GM08714 (cell line): ENCODE data around the gene ALG3.

ENCODE experiments used
- H3K4me3 ChIP-seq: fragments of 200-500 bp; sonication (Bioruptor generic); 2 replicates; pipeline ENCODE4 v1.5.1; 2014; ENCODE audit warnings: mild to moderate bottlenecking, low read length, inconsistent platforms
- ZNF274 ChIP-seq: IDR thresholded peaks from 2 replicates; pipeline ENCODE4 v1.6.1; 2012; ENCODE audit warnings: mild to moderate bottlenecking, low read depth, low read length

The ALG3 gene

GRCh38 chr3:184241447-184242296 is 7.1 kb downstream of the ALG3 start:
- H3K4me3 ChIP-seq: no peak overlapping the region
- TF ChIP-seq ZNF274: no peak

- no peak overlapping the region for H3K4me3 ChIP-seq
- TF ChIP-seq ZNF274: no peak
Measured at GRCh38 chr3:184241141-184241446, 7.7 kb downstream of the ALG3 start.

- no peak for TF ChIP-seq ZNF274
Measured at GRCh38 chr3:184240384-184241140, 8.2 kb downstream of the ALG3 start.

GRCh38 chr3:184239708-184240107 is 9.1 kb downstream of the ALG3 start:
- TF ChIP-seq ZNF274: no peak
- H3K4me3 ChIP-seq: no peak overlapping the region

More at GRCh38 chr3:184240384-184241140, 8.2 kb downstream of the ALG3 start:
- H3K4me3 ChIP-seq: no peak overlapping the region

- no peak overlapping the region for H3K4me3 ChIP-seq
- TF ChIP-seq ZNF274: no peak
Measured at GRCh38 chr3:184239221-184239620, 9.5 kb downstream of the ALG3 start.

GRCh38 chr3:184238246-184238818 is 10.4 kb downstream of the ALG3 start:
- H3K4me3 ChIP-seq: no peak overlapping the region
- no peak for TF ChIP-seq ZNF274

GRCh38 chr3:184237807-184238206 is 11.0 kb downstream of the ALG3 start:
- H3K4me3 ChIP-seq: no peak overlapping the region
- no peak for TF ChIP-seq ZNF274

- no peak for TF ChIP-seq ZNF274
- H3K4me3 ChIP-seq: no peak overlapping the region
Measured at GRCh38 chr3:184237211-184237610, 11.6 kb downstream of the ALG3 start.

- no peak overlapping the region for H3K4me3 ChIP-seq
- no peak for TF ChIP-seq ZNF274
Measured at GRCh38 chr3:184236636-184237035, 12.1 kb downstream of the ALG3 start.

GRCh38 chr3:184236033-184236410 is 12.7 kb downstream of the ALG3 start:
- H3K4me3 ChIP-seq: no peak overlapping the region
- no peak for TF ChIP-seq ZNF274

GRCh38 chr3:184235381-184236032 is 13.3 kb downstream of the ALG3 start:
- H3K4me3 ChIP-seq: no peak overlapping the region
- TF ChIP-seq ZNF274: no peak

- no peak for TF ChIP-seq ZNF274
- H3K4me3 ChIP-seq: no peak overlapping the region
Measured at GRCh38 chr3:184234671-184235380, 13.9 kb downstream of the ALG3 start.

GRCh38 chr3:184234224-184234623 is 14.5 kb downstream of the ALG3 start:
- TF ChIP-seq ZNF274: no peak
- H3K4me3 ChIP-seq: no peak overlapping the region
